ENCODE data around the gene ANXA4.

DNA sequence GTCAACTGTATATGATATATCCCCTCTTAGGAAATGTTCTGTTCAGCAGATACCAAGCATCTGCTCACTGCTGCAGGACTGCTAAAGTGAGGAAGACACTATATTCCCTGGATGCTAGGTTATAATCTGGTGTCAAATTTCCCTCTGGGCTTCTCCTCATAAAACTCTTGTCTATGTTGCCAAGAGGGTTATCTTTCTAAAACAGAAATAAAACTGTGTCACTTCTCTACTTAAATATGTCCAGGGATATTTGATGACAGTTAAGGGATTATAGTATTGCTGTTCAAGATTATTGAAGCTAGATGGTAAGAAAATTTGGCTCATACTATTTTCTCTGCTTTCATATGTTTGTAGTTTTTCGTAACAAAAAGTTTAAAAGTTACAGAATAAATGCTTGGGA lies 121.4 kb downstream of the ANXA4 start:
- TF ChIP-seq POLR2A (IDR thresholded peaks at IDR 0.05) (no peak), EP300 (IDR thresholded peaks at IDR 0.05) (no peak)
- TF ChIP-seq, protein P1, sequence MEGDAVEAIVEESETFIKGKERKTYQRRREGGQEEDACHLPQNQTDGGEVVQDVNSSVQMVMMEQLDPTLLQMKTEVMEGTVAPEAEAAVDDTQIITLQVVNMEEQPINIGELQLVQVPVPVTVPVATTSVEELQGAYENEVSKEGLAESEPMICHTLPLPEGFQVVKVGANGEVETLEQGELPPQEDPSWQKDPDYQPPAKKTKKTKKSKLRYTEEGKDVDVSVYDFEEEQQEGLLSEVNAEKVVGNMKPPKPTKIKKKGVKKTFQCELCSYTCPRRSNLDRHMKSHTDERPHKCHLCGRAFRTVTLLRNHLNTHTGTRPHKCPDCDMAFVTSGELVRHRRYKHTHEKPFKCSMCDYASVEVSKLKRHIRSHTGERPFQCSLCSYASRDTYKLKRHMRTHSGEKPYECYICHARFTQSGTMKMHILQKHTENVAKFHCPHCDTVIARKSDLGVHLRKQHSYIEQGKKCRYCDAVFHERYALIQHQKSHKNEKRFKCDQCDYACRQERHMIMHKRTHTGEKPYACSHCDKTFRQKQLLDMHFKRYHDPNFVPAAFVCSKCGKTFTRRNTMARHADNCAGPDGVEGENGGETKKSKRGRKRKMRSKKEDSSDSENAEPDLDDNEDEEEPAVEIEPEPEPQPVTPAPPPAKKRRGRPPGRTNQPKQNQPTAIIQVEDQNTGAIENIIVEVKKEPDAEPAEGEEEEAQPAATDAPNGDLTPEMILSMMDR (IDR thresholded peaks at IDR 0.05): no peak
